H7 (cell line): ENCODE data around the gene EDARADD. TPM values are rescaled to one million over a fixed set of nuclear protein-coding genes. Genes with fewer than 3 reads are reported as not detected.

ENCODE experiments used
- DNase-seq: peaks from one replicate; pipeline ENCODE4 v3.0.0; 2012
- H3K27me3 ChIP-seq: 2 replicates; pipeline ENCODE4 v1.6.0; 2011; ENCODE audit warnings: mild to moderate bottlenecking, low read length; ENCODE audit not compliant: control insufficient read depth, insufficient read depth
- H3K36me3 ChIP-seq: replicated peaks from 2 replicates; pipeline ENCODE4 v1.5.1; 2011; ENCODE audit warnings: low read length; ENCODE audit not compliant: control insufficient read depth, insufficient read depth
- H3K4me3 ChIP-seq: 2 replicates; pipeline ENCODE4 v1.5.1; 2011; ENCODE audit warnings: low read depth, mild to moderate bottlenecking, control low read depth, low read length, moderate library complexity; ENCODE audit not compliant: insufficient read depth
- total RNA-seq: library from RNA; depleted of rRNA; stranded (reverse); fragments of >200 nt; shearing (Covaris generic); gene quantifications from 2 replicates; pipeline ENCODE4 v1.2.3, GENCODE V29; 2014

The EDARADD gene
- total RNA-seq, 1 experiment from 2014 or later: 2.1 TPM

- 0 out of 2 replicates have a peak, but pooled peaks cover 2% of the 10 kb centered on the region for H3K27me3 ChIP-seq
- no peak for DNase-seq
- H3K36me3 ChIP-seq: no peaks in the 10 kb centered on the region
- no peak overlapping the region for H3K4me3 ChIP-seq
Observed at GRCh38 chr1:236371083-236371482, 23.0 kb upstream of the EDARADD start.

GRCh38 chr1:236377832-236378535 is 16.1 kb upstream of the EDARADD start:
- Histone ChIP-seq H3K4me3 (no peak overlapping the region), H3K36me3 (no peaks in the 10 kb centered on the region), H3K27me3 (no peaks in the 10 kb centered on the region)
- DNase-seq: no peak

- Histone ChIP-seq H3K27me3 (no peaks in the 10 kb centered on the region), H3K4me3 (no peak overlapping the region), H3K36me3 (no peaks in the 10 kb centered on the region)
- no peak for DNase-seq
Observed at GRCh38 chr1:236381565-236382158, 12.4 kb upstream of the EDARADD start.

- H3K36me3 ChIP-seq: no peaks in the 10 kb centered on the region
- H3K4me3 ChIP-seq: no peak overlapping the region
- no peaks in the 10 kb centered on the region for H3K27me3 ChIP-seq
- no peak for DNase-seq
Observed at GRCh38 chr1:236388332-236388731, 5.8 kb upstream of the EDARADD start.

GRCh38 chr1:236389253-236389652 is 4.8 kb upstream of the EDARADD start:
- no peaks in the 10 kb centered on the region for H3K36me3 ChIP-seq
- H3K4me3 ChIP-seq: no peak overlapping the region
- DNase-seq: no peak
- H3K27me3 ChIP-seq: peaks cover 2% of the 10 kb centered on the region

GRCh38 chr1:236391008-236391407 is 3.1 kb upstream of the EDARADD start:
- no peak overlapping the region for H3K4me3 ChIP-seq
- no peak for DNase-seq
- H3K36me3 ChIP-seq: no peaks in the 10 kb centered on the region
- peaks cover 16% of the 10 kb centered on the region for H3K27me3 ChIP-seq

GRCh38 chr1:236392182-236392581 is 1.9 kb upstream of the EDARADD start:
- no peaks in the 10 kb centered on the region for H3K36me3 ChIP-seq
- H3K27me3 ChIP-seq: peaks cover 25% of the 10 kb centered on the region
- no peak overlapping the region for H3K4me3 ChIP-seq
- DNase-seq: no peak

- Histone ChIP-seq H3K27me3 (peaks cover 30% of the 10 kb centered on the region), H3K4me3 (peak overlapping the region; percentile 94), H3K36me3 (no peaks in the 10 kb centered on the region)
- no peak for DNase-seq
Observed at GRCh38 chr1:236394879-236395229, 768 bp downstream of the EDARADD start.

GRCh38 chr1:236395230-236395946 is 1.3 kb downstream of the EDARADD start:
- peaks cover 30% of the 10 kb centered on the region for H3K27me3 ChIP-seq
- peak overlapping the region; percentile 94 for H3K4me3 ChIP-seq
- DNase-seq: peak; percentile 88
- H3K36me3 ChIP-seq: no peaks in the 10 kb centered on the region

GRCh38 chr1:236395947-236396664 is 2.0 kb downstream of the EDARADD start:
- peak overlapping the region; percentile 94 for H3K4me3 ChIP-seq
- DNase-seq: no peak
- H3K27me3 ChIP-seq: peaks cover 30% of the 10 kb centered on the region
- no peaks in the 10 kb centered on the region for H3K36me3 ChIP-seq

- Histone ChIP-seq H3K27me3 (peaks cover 30% of the 10 kb centered on the region), H3K4me3 (no peak overlapping the region), H3K36me3 (no peaks in the 10 kb centered on the region)
- no peak for DNase-seq
Observed at GRCh38 chr1:236396665-236397043, 2.6 kb downstream of the EDARADD start.

GRCh38 chr1:236397173-236397759 is 3.2 kb downstream of the EDARADD start:
- DNase-seq: no peak
- Histone ChIP-seq H3K36me3 (no peaks in the 10 kb centered on the region), H3K4me3 (no peak overlapping the region), H3K27me3 (peaks cover 30% of the 10 kb centered on the region)

- DNase-seq: no peak
- no peaks in the 10 kb centered on the region for H3K36me3 ChIP-seq
- no peak overlapping the region for H3K4me3 ChIP-seq
- peaks cover 30% of the 10 kb centered on the region for H3K27me3 ChIP-seq
Observed at GRCh38 chr1:236398538-236398937, 4.5 kb downstream of the EDARADD start.

- Histone ChIP-seq H3K4me3 (no peak overlapping the region), H3K27me3 (peaks cover 22% of the 10 kb centered on the region), H3K36me3 (no peaks in the 10 kb centered on the region)
- peak; percentile 59 for DNase-seq
Observed at GRCh38 chr1:236400061-236400603, 6.0 kb downstream of the EDARADD start.
